Effector memory CD4-positive, alpha-beta T cell (primary cell): ENCODE measurements around the gene MXD3.
A peak's percentile ranks its signal among the peaks of the same experiment; 100 is the strongest.
"Not testable (repeated sequence)": the region's sequence is repeated elsewhere in the genome, so short reads cannot be mapped to it uniquely, and the experiment has no call there.

Experiments
- DNase-seq, 3 donors: peaks; one replicate each; pipeline ENCODE4 v3.0.0-alpha.2; 2020
- H3K27ac ChIP-seq: 2 replicates; pipeline ENCODE4 v1.7.0; 2013; ENCODE audit warnings: mild to moderate bottlenecking, low read length, moderate library complexity; ENCODE audit not compliant: insufficient read depth, poor library complexity, severe bottlenecking
- H3K27me3 ChIP-seq: replicated peaks from 2 replicates; pipeline ENCODE4 v1.7.0; 2013; ENCODE audit warnings: mild to moderate bottlenecking, low read length; ENCODE audit not compliant: insufficient read depth, control insufficient read depth, poor library complexity, severe bottlenecking
- H3K36me3 ChIP-seq: 2 replicates; pipeline ENCODE4 v1.7.0; 2013; ENCODE audit warnings: mild to moderate bottlenecking, low read length, moderate library complexity; ENCODE audit not compliant: control insufficient read depth, insufficient read depth
- H3K4me1 ChIP-seq: 2 replicates; pipeline ENCODE4 v1.7.0; 2013; ENCODE audit warnings: low read length, mild to moderate bottlenecking; ENCODE audit not compliant: control insufficient read depth, insufficient read depth, poor library complexity, severe bottlenecking
- H3K4me3 ChIP-seq: 2 replicates; pipeline ENCODE4 v1.7.0; 2013; ENCODE audit warnings: low read length, low read depth, mild to moderate bottlenecking; ENCODE audit not compliant: insufficient read depth, poor library complexity, severe bottlenecking
- H3K9me3 ChIP-seq: 2 replicates; pipeline ENCODE4 v1.7.0; 2013; ENCODE audit warnings: mild to moderate bottlenecking, low read length, moderate library complexity; ENCODE audit not compliant: control insufficient read depth

The MXD3 gene

GRCh38 chr5:177311392-177311722 lies 341 bp downstream of the MXD3 start:
- no peak for DNase-seq
- H3K9me3 ChIP-seq: no peaks in the 10 kb centered on the region
- H3K27ac ChIP-seq: no peak overlapping the region

GRCh38 chr5:177310757-177311391 lies 824 bp downstream of the MXD3 start:
- DNase-seq: no peak

More at GRCh38 chr5:177311392-177311722, 341 bp downstream of the MXD3 start:
- Histone ChIP-seq H3K4me3 (peak overlapping the region; percentile 58), H3K36me3 (peaks cover 8% of the 10 kb centered on the region), H3K4me1 (peaks cover 38% of the 10 kb centered on the region), H3K27me3 (no peaks in the 10 kb centered on the region)

GRCh38 chr5:177310332-177310731 lies 1.4 kb downstream of the MXD3 start:
- H3K27ac ChIP-seq: no peak overlapping the region
- H3K36me3 ChIP-seq: peaks cover 15% of the 10 kb centered on the region
- no peak overlapping the region for H3K4me3 ChIP-seq

More at GRCh38 chr5:177310757-177311391, 824 bp downstream of the MXD3 start:
- Histone ChIP-seq H3K27ac (no peak overlapping the region), H3K4me1 (peaks cover 38% of the 10 kb centered on the region), H3K36me3 (peaks cover 13% of the 10 kb centered on the region), H3K27me3 (no peaks in the 10 kb centered on the region), H3K9me3 (no peaks in the 10 kb centered on the region), H3K4me3 (peak overlapping the region; percentile 58)

GRCh38 chr5:177309351-177310191 lies 2.1 kb downstream of the MXD3 start:
- H3K9me3 ChIP-seq: no peaks in the 10 kb centered on the region
- H3K27ac ChIP-seq: no peak overlapping the region
- no peaks in the 10 kb centered on the region for H3K27me3 ChIP-seq
- peaks cover 15% of the 10 kb centered on the region for H3K36me3 ChIP-seq
- peak; percentile 43 to 64 (median 54) for DNase-seq
- H3K4me3 ChIP-seq: no peak overlapping the region
- H3K4me1 ChIP-seq: peaks cover 49% of the 10 kb centered on the region

More at GRCh38 chr5:177310332-177310731, 1.4 kb downstream of the MXD3 start:
- Histone ChIP-seq H3K4me1 (peaks cover 42% of the 10 kb centered on the region), H3K27me3 (no peaks in the 10 kb centered on the region), H3K9me3 (no peaks in the 10 kb centered on the region)
- DNase-seq: no peak

DNA sequence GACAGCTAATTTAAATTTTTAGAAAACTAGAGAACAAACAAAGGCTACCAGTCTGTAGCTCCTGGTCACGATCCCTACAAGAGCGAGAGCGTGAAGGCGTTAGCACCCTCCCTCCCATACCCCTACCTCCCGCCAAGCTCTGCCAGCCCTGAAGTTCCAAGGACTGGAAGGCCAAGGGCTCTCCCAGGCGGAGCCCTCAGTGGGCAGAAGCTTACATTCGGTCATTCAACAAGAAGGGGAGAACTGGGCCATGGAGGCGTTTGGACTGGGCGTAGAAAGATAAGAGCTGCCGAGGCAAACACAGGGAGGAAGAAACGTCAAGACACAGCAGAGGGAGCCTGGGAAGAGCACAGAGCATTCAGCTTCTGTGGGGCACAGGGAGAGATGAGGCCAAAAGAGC lies 3.0 kb downstream of the MXD3 start:
- Histone ChIP-seq H3K36me3 (peaks cover 15% of the 10 kb centered on the region), H3K4me3 (no peak overlapping the region), H3K27me3 (no peaks in the 10 kb centered on the region), H3K27ac (no peak overlapping the region), H3K9me3 (no peaks in the 10 kb centered on the region), H3K4me1 (peaks cover 54% of the 10 kb centered on the region)
- DNase-seq: no peak

- Histone ChIP-seq H3K27me3 (no peaks in the 10 kb centered on the region), H3K4me1 (peaks cover 52% of the 10 kb centered on the region), H3K9me3 (no peaks in the 10 kb centered on the region), H3K4me3 (no peak overlapping the region), H3K36me3 (peaks cover 15% of the 10 kb centered on the region), H3K27ac (no peak overlapping the region)
- no peak for DNase-seq
Measured at GRCh38 chr5:177307544-177308363, 3.9 kb downstream of the MXD3 start.

DNA sequence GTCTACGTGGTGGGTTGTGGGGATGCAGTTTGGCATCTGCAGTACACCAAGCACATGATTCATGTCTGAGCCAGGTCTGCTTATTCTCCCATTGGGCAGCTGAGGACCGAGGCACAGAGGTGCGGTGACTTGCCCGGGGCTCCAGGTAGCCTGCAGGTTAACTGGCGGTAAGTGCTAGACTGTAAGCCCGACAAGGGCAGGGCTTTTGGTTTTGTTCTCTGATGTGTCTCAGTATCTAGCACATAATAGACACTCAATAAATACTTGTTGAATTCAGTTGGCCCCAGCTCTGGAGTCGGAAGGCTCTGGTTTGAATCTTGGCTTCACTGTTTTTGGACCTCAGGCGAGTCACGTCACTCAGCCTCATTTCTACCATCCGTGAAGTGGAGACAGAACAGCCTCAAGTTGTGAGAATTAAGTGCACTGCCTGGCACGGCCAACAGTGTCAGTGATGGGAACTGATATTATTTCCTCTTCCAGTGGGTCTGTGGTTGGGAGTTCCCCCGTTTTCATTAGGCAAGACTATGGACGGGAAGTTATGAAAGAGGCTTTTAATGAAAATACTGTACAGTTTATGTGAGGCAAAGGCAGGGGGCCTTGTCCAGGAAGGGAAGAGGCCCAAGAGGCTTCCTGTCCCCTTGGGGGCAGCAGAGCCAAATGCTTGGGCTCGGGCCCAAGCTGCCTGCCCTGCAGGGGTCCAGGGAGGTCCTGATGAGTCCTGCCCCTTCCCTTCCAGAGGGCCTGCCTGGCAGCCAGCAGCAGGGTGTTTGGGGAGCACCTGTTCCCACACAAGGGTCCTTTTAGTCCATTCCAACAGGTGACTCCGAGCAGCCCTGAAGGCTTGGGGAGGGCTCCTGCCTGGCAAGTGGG lies 4.8 kb downstream of the MXD3 start:
- DNase-seq: no peak
- Histone ChIP-seq H3K27ac (peak overlapping the region; percentile 2), H3K4me3 (no peak overlapping the region), H3K4me1 (peaks cover 54% of the 10 kb centered on the region), H3K27me3 (no peaks in the 10 kb centered on the region), H3K9me3 (no peaks in the 10 kb centered on the region), H3K36me3 (peaks cover 15% of the 10 kb centered on the region)

DNA sequence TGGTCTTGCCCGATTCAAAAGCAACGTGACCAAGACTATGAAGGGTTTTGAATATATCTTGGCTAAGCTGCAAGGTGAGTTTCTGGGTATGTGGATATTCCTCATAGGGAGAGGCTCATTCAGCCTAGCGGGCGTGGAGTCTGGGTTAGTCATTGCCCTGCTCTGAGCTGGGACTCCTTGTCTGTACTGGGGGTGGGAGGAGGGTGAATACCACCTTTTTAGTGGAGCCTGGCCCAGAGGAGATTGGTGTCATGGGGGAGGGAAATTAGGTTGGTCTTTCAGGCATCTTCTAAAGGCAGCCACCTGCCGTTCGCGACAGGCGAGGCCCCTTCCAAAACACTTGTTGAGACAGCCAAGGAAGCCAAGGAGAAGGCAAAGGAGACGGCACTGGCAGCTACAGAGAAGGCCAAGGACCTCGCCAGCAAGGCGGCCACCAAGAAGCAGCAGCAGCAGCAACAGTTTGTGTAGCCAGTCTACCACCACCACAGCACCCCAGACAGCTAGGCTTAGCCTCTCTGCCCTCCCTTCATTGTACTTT lies 5.5 kb downstream of the MXD3 start:
- Histone ChIP-seq H3K4me1 (peaks cover 53% of the 10 kb centered on the region), H3K36me3 (peaks cover 15% of the 10 kb centered on the region)
- not testable (repeated sequence) for DNase-seq, H3K9me3 ChIP-seq, H3K4me3 ChIP-seq, H3K27me3 ChIP-seq, H3K27ac ChIP-seq
